Pancreas (tissue), 10 donors: ENCODE results near the gene MEGF11. TPM values are rescaled to one million over a fixed set of nuclear protein-coding genes. Genes with fewer than 3 reads are reported as not detected.

Source experiments
- ATAC-seq, 4 donors: fragments of 200-7000 bp; cut with Tn5 transposase; one replicate each; pipeline versions ENCODE4 v1.8.0 to v1.9.1; 2020; ENCODE audit warnings: mild to moderate bottlenecking in 4 of 4, moderate library complexity in 4 of 4
- DNase-seq, 6 donors: peaks; one replicate each; pipeline ENCODE4 v3.0.0-alpha.2; 2020
- FAIRE-seq: peaks from 2 replicates; lab custom pipeline; 2012; peaks lifted over from hg19 to GRCh38; lab: Jason Lieb, UNC
- H3K27ac ChIP-seq, 4 donors: fragments of 200-600 bp; sonication (generic); 1 replicate in 3 of 4; 2 replicates in 1 of 4; pipeline versions ENCODE4 v1.5.0 to v1.8.0; 2020
- H3K27me3 ChIP-seq, 4 donors: fragments of 200-600 bp; one replicate each; pipeline ENCODE4 v1.8.0; 2021
- H3K36me3 ChIP-seq, 3 donors: fragments of 200-600 bp; sonication (generic) in 1 of 3; one replicate each; pipeline versions ENCODE4 v1.5.0 to v1.8.0; 2020 to 2021
- H3K4me1 ChIP-seq, 3 donors: fragments of 200-600 bp; one replicate each; pipeline ENCODE4 v1.8.0; 2021
- H3K4me3 ChIP-seq, 4 donors: fragments of 200-600 bp; sonication (generic) in 2 of 4; one replicate each; pipeline versions ENCODE4 v1.5.0 to v1.8.0; 2020 to 2021
- H3K9me3 ChIP-seq, 4 donors: fragments of 200-600 bp; one replicate each; pipeline ENCODE4 v1.8.0; 2021
- CTCF ChIP-seq, 4 donors: fragments of 200-600 bp; sonication (generic) in 3 of 4; IDR thresholded peaks; one replicate each; pipeline versions ENCODE4 v1.5.0 to v1.8.0; 2021; ENCODE audit warnings: antibody characterized with exemption in 4 of 4
- WGBS, 2 donors: extraction: QIAGEN DNeasy Blood & Tissue Kit; methylation state at CpG; one replicate each; pipeline ENCODE4 v1.1.7; 2013; 5-methylcytosine and 5-hydroxymethylcytosine counted together
- intact Hi-C, 3 donors: fragments of 100-400 bp; cut with DNase I; formaldehyde crosslinking; loops; one replicate each; pipeline versions ENCODE4 v1.11.1 to v1.14.2; 2022
- polyA plus RNA-seq, 2 donors: library from polyadenylated mRNA; stranded (reverse); fragments of 200-250 nt; gene quantifications; one replicate each; pipeline ENCODE4 v1.2.3, GENCODE V29; 2013
- total RNA-seq, 6 donors: library from RNA; stranded (reverse); fragmentation: NEBNext Ultra II Directional in 4 of 6; extraction: Animal tissue kit (Norgen Biotek cat#: 25700) in 4 of 6; gene quantifications; one replicate each; pipeline versions ENCODE4 v1.2.1 to v1.2.4, GENCODE V29; 2021 to 2023
- donor health status: healthy with polysubstance abuse.
- donor health status: DM: no; HTN: no; CAD: no; lungs with moderate emphysema.
- donor health status: DM: no; HTN: no; CAD: no.
- donor health status: control.
- donor health status: control.
- donor health status: Bipolar disorder and iron deficiency.
- donor health status: DM: yes; HTN: yes; CAD: no.
- donor health status: DM: no; HTN: no; CAD: no.
- donor health status: DM: no; HTN: no; CAD: no.
- donor health status: DM: yes; HTN: yes; CAD: no.

Gene MEGF11
- total and polyA plus RNA-seq, 8 donors = 0.19 to 0.87 (median 0.37) TPM

DNA sequence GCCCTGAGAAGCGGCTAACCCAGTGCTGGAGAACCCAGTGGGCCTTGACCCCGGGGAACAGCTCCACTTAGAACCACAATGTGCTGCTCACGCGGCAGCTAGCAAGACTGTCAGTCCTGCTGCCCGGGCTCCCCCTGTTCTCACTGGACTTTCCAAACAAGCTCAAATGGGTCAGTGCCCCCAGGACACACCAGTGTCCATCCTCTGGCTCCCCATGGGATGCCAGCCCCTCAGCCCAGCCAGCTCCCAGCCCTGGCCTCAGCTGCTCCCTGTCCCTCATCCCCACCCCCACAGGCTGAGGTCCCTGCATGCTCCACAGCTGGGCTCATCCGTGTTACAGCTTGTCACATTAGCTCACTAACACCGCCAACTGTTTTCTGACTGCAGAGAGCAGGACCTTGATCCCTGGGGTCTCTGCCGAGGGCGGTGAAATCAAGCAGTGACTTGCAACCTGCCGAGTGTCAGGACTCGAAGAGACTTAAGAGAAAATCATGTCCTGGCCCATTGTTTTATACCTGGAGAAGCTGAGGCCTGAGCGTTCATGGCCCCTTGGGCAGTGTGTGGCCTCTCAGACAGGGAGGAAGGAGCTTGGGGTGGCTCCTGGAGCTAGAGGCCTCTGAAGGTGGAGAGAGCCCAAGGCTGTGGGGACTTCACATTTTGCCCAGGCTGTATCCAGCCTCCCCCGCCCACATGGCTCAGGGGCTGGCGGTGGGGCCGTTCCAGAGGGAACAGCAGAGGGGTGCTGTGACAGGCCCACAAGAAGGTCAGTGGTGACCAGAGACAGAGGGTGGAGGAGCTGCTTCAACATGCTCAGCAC is 157.5 kb downstream of the MEGF11 start:
- Histone ChIP-seq H3K4me1 (no peaks in the 10 kb centered on the region), H3K9me3 (no peaks in the 10 kb centered on the region), H3K4me3 (no peak overlapping the region), H3K27me3 (no peaks in the 10 kb centered on the region), H3K36me3 (no peaks in the 10 kb centered on the region), H3K27ac (no peak overlapping the region)
- no peak for TF ChIP-seq CTCF (IDR thresholded peaks at IDR 0.05)
- WGBS, 2 donors = 89 to 94% methylated on average over 15 of the region's 15 CpGs
- FAIRE-seq = no peak
- DNase-seq = no peak
- no peak for ATAC-seq
- intact Hi-C loops = no loop called here

DNA sequence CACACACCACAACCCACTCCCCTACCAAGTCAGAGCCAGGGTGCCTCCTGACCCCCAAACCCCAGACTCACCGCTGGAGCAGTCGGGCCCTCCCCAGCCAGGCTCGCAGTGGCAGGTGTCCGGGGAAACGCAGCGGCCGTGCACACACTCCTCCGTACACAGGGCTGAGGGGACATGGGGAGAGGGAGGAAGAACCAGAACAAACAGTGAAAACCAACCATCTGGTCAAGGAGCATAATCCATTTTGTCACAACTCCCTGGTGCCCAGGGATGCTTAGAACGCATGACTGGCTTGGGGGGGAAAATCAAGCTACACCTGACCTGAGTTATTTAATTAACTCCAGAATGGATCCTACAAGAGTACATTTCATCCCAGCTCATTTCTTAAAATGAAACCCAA is 159.2 kb downstream of the MEGF11 start:
- TF ChIP-seq CTCF (IDR thresholded peaks at IDR 0.05) = no peak
- Histone ChIP-seq H3K27ac (no peak overlapping the region), H3K4me3 (no peak overlapping the region), H3K9me3 (no peaks in the 10 kb centered on the region), H3K36me3 (no peaks in the 10 kb centered on the region), H3K27me3 (no peaks in the 10 kb centered on the region), H3K4me1 (no peaks in the 10 kb centered on the region)
- FAIRE-seq (no peak), DNase-seq (no peak), ATAC-seq (no peak)
- WGBS, 2 donors = 92 to 94% methylated on average over 9 of the region's 9 CpGs
- intact Hi-C loops = no loop called here

DNA sequence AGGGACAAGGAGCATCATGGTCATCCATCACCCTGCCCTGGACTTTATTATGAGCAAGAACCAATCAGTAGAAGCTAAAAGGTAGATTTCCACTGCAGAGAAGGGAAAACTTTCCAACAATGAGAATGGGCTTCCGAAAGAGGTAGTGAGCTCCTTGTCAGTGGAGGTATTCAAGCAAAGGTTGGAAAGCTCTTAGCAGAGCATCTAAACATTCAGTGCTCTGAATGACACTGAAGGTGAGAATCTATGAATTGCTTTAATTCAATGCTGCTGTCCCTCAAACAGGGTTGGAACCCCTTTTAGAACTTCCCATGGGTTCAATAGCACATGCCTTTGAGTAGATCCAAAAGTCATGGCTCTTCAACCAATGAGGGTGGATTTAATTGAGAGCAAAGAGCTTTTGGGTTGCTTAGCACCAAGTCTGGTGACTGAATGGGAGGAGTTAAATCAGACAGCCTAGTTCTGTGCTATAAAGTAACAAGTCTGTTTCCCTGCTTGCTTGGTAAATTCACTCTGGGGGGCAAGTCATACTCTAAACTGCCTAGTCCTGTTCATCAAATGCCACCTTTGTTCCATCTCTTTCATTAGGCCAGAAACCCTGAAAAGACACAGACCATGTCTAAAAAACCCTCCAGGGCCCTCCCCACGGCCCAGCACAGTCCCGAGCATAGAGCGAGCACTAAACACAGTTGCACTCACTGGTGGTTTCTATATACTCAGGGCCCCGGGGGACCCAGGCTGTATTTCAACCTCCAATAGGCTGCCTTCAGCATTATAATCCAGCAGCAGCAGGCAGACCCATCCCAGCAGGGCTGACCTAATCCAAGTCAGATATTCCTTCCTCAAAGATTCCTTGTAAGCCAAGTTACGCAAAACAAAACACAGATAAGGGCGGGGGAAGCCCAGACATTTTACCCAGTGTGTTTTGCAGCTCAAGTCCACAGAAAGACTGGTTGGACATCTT is 161.2 kb downstream of the MEGF11 start:
- H3K27me3 ChIP-seq = no peaks in the 10 kb centered on the region
- WGBS, 2 donors = 77 to 80% methylated on average over 7 of the region's 7 CpGs
- no peak overlapping the region for H3K27ac ChIP-seq
- H3K9me3 ChIP-seq = no peaks in the 10 kb centered on the region
- DNase-seq = no peak
- ATAC-seq = no peak
- no peak overlapping the region for H3K4me3 ChIP-seq
- TF ChIP-seq CTCF (IDR thresholded peaks at IDR 0.05) = no peak
- H3K4me1 ChIP-seq = no peaks in the 10 kb centered on the region
- H3K36me3 ChIP-seq = no peaks in the 10 kb centered on the region
- intact Hi-C loops = no loop called here
- FAIRE-seq = no peak

DNA sequence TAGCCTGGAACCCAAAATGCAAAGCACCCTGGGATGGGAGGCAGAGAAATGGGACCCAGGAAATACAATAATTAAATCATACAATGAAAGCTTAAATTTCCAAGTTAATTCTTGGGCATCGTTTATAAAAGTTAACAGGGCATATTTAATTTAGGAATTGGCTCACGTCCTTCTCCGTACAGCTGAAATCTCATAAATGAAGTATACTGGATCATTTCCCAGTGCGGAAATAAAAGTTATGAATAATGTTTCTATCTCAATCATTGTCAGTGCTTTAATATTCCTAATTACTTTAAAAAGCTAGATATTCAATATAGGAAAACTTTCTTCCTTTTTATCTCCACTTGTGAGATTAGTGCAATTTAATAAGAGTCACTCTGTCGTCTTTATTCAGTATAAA is 164.0 kb downstream of the MEGF11 start:
- Histone ChIP-seq H3K4me1 (no peaks in the 10 kb centered on the region), H3K4me3 (no peak overlapping the region), H3K9me3 (no peaks in the 10 kb centered on the region), H3K27me3 (no peaks in the 10 kb centered on the region), H3K36me3 (no peaks in the 10 kb centered on the region), H3K27ac (no peak overlapping the region)
- DNase-seq (no peak), ATAC-seq (no peak), FAIRE-seq (no peak)
- intact Hi-C loops = no loop called here
- TF ChIP-seq CTCF (IDR thresholded peaks at IDR 0.05) = no peak
- 77 to 86% methylated on average over 5 of the region's 5 CpGs for WGBS, 2 donors
